GM23248 (cell line): Measurements from ENCODE around the gene NHSL2. TPM values are rescaled to one million over a fixed set of nuclear protein-coding genes. Genes with fewer than 3 reads are reported as not detected.

Source experiments
- DNase-seq: peaks from one replicate; pipeline ENCODE4 v3.0.0-alpha.2; 2015
- H2AFZ ChIP-seq: fragments of 200-600 bp; sonication (generic); 2 replicates; pipeline ENCODE4 v1.6.1; 2016; ENCODE audit warnings: antibody characterized with exemption
- H3F3A ChIP-seq: fragments of 200-600 bp; sonication (generic); 2 replicates; pipeline ENCODE4 v1.6.1; 2016; ENCODE audit warnings: mild to moderate bottlenecking, antibody characterized with exemption, mixed run types; ENCODE audit not compliant: insufficient read depth
- H3K27ac ChIP-seq: fragments of 200-600 bp; sonication (generic); 2 replicates; pipeline ENCODE4 v1.5.1; 2016; ENCODE audit warnings: mild to moderate bottlenecking
- H3K27me3 ChIP-seq: fragments of 200-600 bp; sonication (generic); replicated peaks from 2 replicates; pipeline ENCODE4 v1.6.1; 2016; ENCODE audit warnings: mild to moderate bottlenecking; ENCODE audit not compliant: insufficient read depth
- H3K36me3 ChIP-seq: fragments of 200-600 bp; sonication (generic); 2 replicates; pipeline ENCODE4 v1.6.1; 2016; ENCODE audit warnings: low read depth, mild to moderate bottlenecking
- H3K4me1 ChIP-seq: fragments of 200-600 bp; sonication (generic); 2 replicates; pipeline ENCODE4 v1.6.1; 2016; ENCODE audit warnings: mild to moderate bottlenecking; ENCODE audit not compliant: insufficient read depth
- H3K4me2 ChIP-seq: fragments of 200-600 bp; sonication (generic); one replicate; pipeline ENCODE4 v1.6.1; 2016; ENCODE audit warnings: mild to moderate bottlenecking; ENCODE audit not compliant: unreplicated experiment
- H3K4me3 ChIP-seq: fragments of 200-600 bp; sonication (generic); 2 replicates; pipeline ENCODE4 v1.5.1; 2016; ENCODE audit warnings: mild to moderate bottlenecking
- H3K79me2 ChIP-seq: fragments of 200-600 bp; sonication (generic); 2 replicates; pipeline ENCODE4 v1.6.1; 2016; ENCODE audit warnings: mild to moderate bottlenecking; ENCODE audit not compliant: insufficient read depth
- H3K9ac ChIP-seq: fragments of 200-600 bp; sonication (generic); 2 replicates; pipeline ENCODE4 v1.6.1; 2016; ENCODE audit warnings: mild to moderate bottlenecking
- H3K9me2 ChIP-seq: fragments of 200-600 bp; sonication (generic); 2 replicates; pipeline ENCODE4 v1.6.1; 2016; ENCODE audit warnings: mixed run types, mild to moderate bottlenecking, moderate library complexity; ENCODE audit not compliant: insufficient read depth
- H3K9me3 ChIP-seq: fragments of 200-600 bp; sonication (generic); one replicate; pipeline ENCODE4 v1.6.1; 2017; ENCODE audit warnings: low read depth
- H4K20me1 ChIP-seq: fragments of 200-600 bp; sonication (generic); 2 replicates; pipeline ENCODE4 v1.6.0; 2016; ENCODE audit not compliant: insufficient read depth
- EZH2 ChIP-seq: fragments of 200-600 bp; sonication (generic); IDR thresholded peaks from 2 replicates; pipeline ENCODE4 v1.6.1; 2018; ENCODE audit warnings: antibody characterized with exemption, mild to moderate bottlenecking; ENCODE audit not compliant: insufficient read depth, poor library complexity, severe bottlenecking
- EZH2phosphoT487 ChIP-seq: fragments of 200-600 bp; sonication (generic); IDR thresholded peaks from 2 replicates; pipeline ENCODE4 v1.6.1; 2018; ENCODE audit warnings: antibody characterized with exemption, moderate library complexity, mild to moderate bottlenecking, low read depth; ENCODE audit not compliant: insufficient read depth
- WGBS, 2 experiments: methylation state at CpG; one replicate each; pipeline ENCODE4 v1.1.6; 2015 to 2017; ENCODE audit warnings: low lambda C conversion rate in 2 of 2, low coverage in 1 of 2; ENCODE audit errors: missing lambda C conversion rate in 2 of 2; 5-methylcytosine and 5-hydroxymethylcytosine counted together
- in situ Hi-C: fragments of 300-500 bp; cut with MboI; formaldehyde crosslinking; loops from 2 replicates; pipeline ENCODE4 v1.15.0; 2020
- polyA plus RNA-seq: library from polyadenylated mRNA; unstranded; fragments of >200 nt; fragmentation: Nextera tagmentation; extraction: Ambion mirVana; gene quantifications from 2 replicates; pipeline ENCODE4 v1.2.1, GENCODE V29; 2016
- total RNA-seq: library from RNA; depleted of rRNA; stranded (reverse); fragments of >200 nt; shearing (Covaris generic); gene quantifications from 2 replicates; pipeline ENCODE4 v1.2.3, GENCODE V29; 2014

NHSL2 gene
- total and polyA plus RNA-seq, 2 experiments from 2014 or later, result 3.2 to 6.5 TPM

- Histone ChIP-seq H3F3A (no peaks in the 10 kb centered on the region), H3K4me2 (no peak overlapping the region), H3K4me1 (no peaks in the 10 kb centered on the region), H3K27me3 (no peaks in the 10 kb centered on the region), H2AFZ (no peak overlapping the region), H3K4me3 (no peak overlapping the region), H3K36me3 (no peaks in the 10 kb centered on the region), H3K79me2 (no peaks in the 10 kb centered on the region; the same call in 1 of the 2 replicates), H3K9me3 (no peaks in the 10 kb centered on the region), H4K20me1 (no peaks in the 10 kb centered on the region), H3K9ac (no peak overlapping the region), H3K27ac (no peak overlapping the region), H3K9me2 (no peaks in the 10 kb centered on the region)
- WGBS, 2 experiments, result 91 to 97% methylated on average over 8 to 9 of the region's 11 CpGs
- in situ Hi-C loops, result no loop called here
- DNase-seq, result no peak
- no peak for TF ChIP-seq EZH2phosphoT487
- no peak for TF ChIP-seq EZH2
Observed at GRCh38 chrX:72133851-72134546, 223.4 kb downstream of the NHSL2 start.

- H3K9ac ChIP-seq, result no peak overlapping the region
- no peak overlapping the region for H2AFZ ChIP-seq
- no peak for TF ChIP-seq EZH2
- no peak for TF ChIP-seq EZH2phosphoT487
Observed at GRCh38 chrX:72137846-72138495, 227.3 kb downstream of the NHSL2 start.

GRCh38 chrX:72139538-72139937 lies 228.9 kb downstream of the NHSL2 start:
- Histone ChIP-seq H3K4me2 (no peak overlapping the region), H3K9me2 (no peaks in the 10 kb centered on the region), H3F3A (no peaks in the 10 kb centered on the region), H3K4me1 (no peaks in the 10 kb centered on the region), H3K9ac (no peak overlapping the region), H3K36me3 (no peaks in the 10 kb centered on the region), H3K4me3 (no peak overlapping the region), H3K9me3 (no peaks in the 10 kb centered on the region), H3K27me3 (no peaks in the 10 kb centered on the region), H4K20me1 (no peaks in the 10 kb centered on the region), H3K27ac (no peak overlapping the region), H3K79me2 (no peaks in the 10 kb centered on the region), H2AFZ (no peak overlapping the region)
- in situ Hi-C loops, result no loop called here
- 85 to 88% methylated on average over 6 to 8 of the region's 8 CpGs for WGBS, 2 experiments
- no peak for DNase-seq
- no peak for TF ChIP-seq EZH2
- no peak for TF ChIP-seq EZH2phosphoT487

More at GRCh38 chrX:72137846-72138495, 227.3 kb downstream of the NHSL2 start:
- no peaks in the 10 kb centered on the region for H3K79me2 ChIP-seq
- H3K4me3 ChIP-seq, result no peak overlapping the region
- H3K4me1 ChIP-seq, result no peaks in the 10 kb centered on the region
- no peaks in the 10 kb centered on the region for H3K9me3 ChIP-seq
- no peaks in the 10 kb centered on the region for H4K20me1 ChIP-seq
- WGBS, 2 experiments, result 80 to 84% methylated on average over 9 of the region's 9 CpGs
- H3K27ac ChIP-seq, result no peak overlapping the region
- in situ Hi-C loops, result no loop called here
- no peaks in the 10 kb centered on the region for H3K9me2 ChIP-seq
- no peak overlapping the region for H3K4me2 ChIP-seq
- no peaks in the 10 kb centered on the region for H3F3A ChIP-seq
- DNase-seq, result no peak
- no peaks in the 10 kb centered on the region for H3K27me3 ChIP-seq
- H3K36me3 ChIP-seq, result no peaks in the 10 kb centered on the region

- Histone ChIP-seq H4K20me1 (no peaks in the 10 kb centered on the region), H3K9me2 (no peaks in the 10 kb centered on the region), H3F3A (no peaks in the 10 kb centered on the region), H3K4me1 (no peaks in the 10 kb centered on the region), H3K9ac (no peak overlapping the region), H3K4me3 (no peak overlapping the region), H2AFZ (no peak overlapping the region), H3K27me3 (no peaks in the 10 kb centered on the region), H3K79me2 (no peaks in the 10 kb centered on the region), H3K36me3 (no peaks in the 10 kb centered on the region), H3K9me3 (no peaks in the 10 kb centered on the region), H3K27ac (no peak overlapping the region), H3K4me2 (no peak overlapping the region)
- no peak for DNase-seq
- TF ChIP-seq EZH2 (no peak), EZH2phosphoT487 (no peak)
- in situ Hi-C loops, result no loop called here
- whole genome bisulfite sequencing, 2 experiments, result 71 to 79% methylated on average over 4 of the region's 4 CpGs
Observed at GRCh38 chrX:72141372-72142004, 230.8 kb downstream of the NHSL2 start.
